ENCODE results near the gene NTRK3.
A peak's percentile ranks its signal among the peaks of the same experiment; 100 is the strongest.

The NTRK3 gene

DNA sequence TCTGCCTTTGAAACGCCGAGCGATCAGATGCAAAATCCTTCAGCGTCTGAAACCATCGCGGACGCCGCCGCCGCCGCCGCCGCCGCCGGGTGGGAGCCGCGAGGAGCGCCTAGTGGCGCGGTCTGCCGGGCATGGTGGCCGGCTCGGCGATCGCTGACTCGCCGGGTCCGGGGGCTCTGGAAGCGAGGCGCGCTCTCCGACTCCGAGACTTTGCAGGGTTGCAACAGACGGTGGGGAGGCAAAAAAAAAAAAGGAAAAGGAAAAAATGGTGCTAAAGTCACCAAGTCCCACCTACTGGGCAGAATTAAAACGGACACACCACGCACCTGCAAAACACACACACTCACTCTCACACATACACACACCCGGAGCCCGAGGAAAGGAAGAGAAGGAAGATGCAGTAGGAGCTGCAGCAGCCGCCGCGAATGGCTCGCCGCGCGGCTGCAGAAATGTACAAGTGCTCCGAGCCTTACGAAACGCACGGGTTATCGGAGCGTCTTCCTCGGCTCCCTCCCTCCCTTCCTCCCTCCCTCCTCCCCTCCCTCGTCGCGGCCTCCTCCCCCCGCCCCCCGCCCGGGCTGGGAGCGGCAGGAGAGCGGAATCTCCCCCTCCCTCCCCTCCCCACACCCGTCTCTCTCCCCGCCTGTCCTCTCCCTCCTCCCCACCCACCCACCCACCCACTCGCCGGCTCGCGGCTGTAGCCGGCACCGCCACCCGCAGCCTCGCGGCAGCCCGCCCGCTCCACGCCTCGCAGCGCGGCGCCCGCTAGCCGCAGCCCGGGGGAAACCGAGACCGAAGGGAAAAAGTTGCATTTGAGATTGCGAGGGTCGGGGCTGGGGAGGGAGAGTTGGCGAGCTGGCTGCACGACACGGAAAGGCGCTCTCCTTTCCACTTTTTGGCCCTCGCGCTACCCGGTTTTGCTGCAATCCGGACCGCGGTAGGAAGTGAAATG lies at the start of gene NTRK3:
Gene NTRK3 (minus strand): TSS at position 461 of the 952 bp plus-strand sequence. CDS start 586 bp downstream, outside the sequence.
- H3K4me3 ChIP-seq (ENCODE audit: low read depth, low read length): peak within 1 kb of the TSS; percentile 44
- in situ Hi-C loops (cut with HindIII; ENCODE audit: low sequenced_read_pairs): no loop called here
- no peak for DNase-seq (ENCODE audit: low read depth)
- TF ChIP-seq CTCF (IDR thresholded peaks at IDR 0.05; ENCODE audit: low read depth, low read length, missing control alignments): no peak

DNA sequence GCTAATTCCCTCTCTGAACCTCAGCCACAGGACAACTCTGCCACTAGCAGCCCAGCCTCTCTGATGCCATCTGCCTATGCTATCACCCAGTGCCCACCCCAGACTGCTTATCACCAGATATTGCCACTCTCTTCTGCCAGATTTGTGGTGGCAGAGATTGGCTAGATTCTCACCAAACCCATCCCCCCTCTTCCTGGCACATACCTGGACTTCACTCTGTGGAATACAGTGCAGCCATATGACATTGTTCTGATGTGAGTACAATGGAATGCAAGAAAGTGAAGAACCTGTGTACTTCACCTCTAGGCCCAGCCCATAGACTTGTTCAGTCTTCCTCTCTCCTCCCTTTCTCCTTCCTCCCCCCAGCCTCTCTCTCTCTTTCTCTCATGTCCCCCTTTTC lies 46.9 kb upstream of the NTRK3 start:
- in situ Hi-C loops (cut with HindIII; ENCODE audit: low sequenced_read_pairs): no loop called here
- TF ChIP-seq CTCF (IDR thresholded peaks at IDR 0.05; ENCODE audit: low read depth, low read length, missing control alignments): no peak

GRCh38 chr15:88302373-88302772 lies 45.8 kb upstream of the NTRK3 start:
- TF ChIP-seq CTCF (IDR thresholded peaks at IDR 0.05; ENCODE audit: low read depth, low read length, missing control alignments): no peak
- DNase-seq (ENCODE audit: low read depth): no peak
- in situ Hi-C loops (cut with HindIII; ENCODE audit: low sequenced_read_pairs): no loop called here

More for the DNA sequence above, 46.9 kb upstream of the NTRK3 start:
- DNase-seq (ENCODE audit: low read depth): no peak
- H3K4me3 ChIP-seq (ENCODE audit: low read depth, low read length): no peak overlapping the region

DNA sequence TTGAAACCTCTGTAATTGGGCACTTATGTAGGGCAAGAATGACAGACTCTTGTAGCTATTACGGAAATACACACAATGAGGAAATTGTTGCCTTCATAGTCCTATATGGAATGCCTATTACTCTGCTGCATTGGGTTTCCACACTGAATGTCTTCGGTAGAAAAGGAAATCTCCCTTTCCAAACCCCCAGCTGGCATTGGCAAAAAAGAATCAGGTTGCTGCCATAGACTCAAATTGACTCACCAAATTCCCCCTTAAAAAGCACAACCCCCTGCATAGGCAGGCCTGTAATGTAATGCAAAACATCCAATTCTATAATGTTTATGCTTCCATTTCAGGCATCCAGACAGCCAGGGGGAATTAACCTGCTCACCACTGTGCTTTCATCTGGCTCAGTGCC lies 44.8 kb upstream of the NTRK3 start:
- no peak for DNase-seq (ENCODE audit: low read depth)
- in situ Hi-C loops (cut with HindIII; ENCODE audit: low sequenced_read_pairs): no loop called here
- H3K4me3 ChIP-seq (ENCODE audit: low read depth, low read length): no peak overlapping the region
- TF ChIP-seq CTCF (IDR thresholded peaks at IDR 0.05; ENCODE audit: low read depth, low read length, missing control alignments): no peak

More at GRCh38 chr15:88302373-88302772, 45.8 kb upstream of the NTRK3 start:
- no peak overlapping the region for H3K4me3 ChIP-seq (ENCODE audit: low read depth, low read length)

- H3K4me3 ChIP-seq (ENCODE audit: low read depth, low read length): no peak overlapping the region
- no peak for TF ChIP-seq CTCF (IDR thresholded peaks at IDR 0.05; ENCODE audit: low read depth, low read length, missing control alignments)
- in situ Hi-C loops (cut with HindIII; ENCODE audit: low sequenced_read_pairs): no loop called here
- no peak for DNase-seq (ENCODE audit: low read depth)
Measured at GRCh38 chr15:88300861-88301260, 44.3 kb upstream of the NTRK3 start.

- no peak overlapping the region for H3K4me3 ChIP-seq (ENCODE audit: low read depth, low read length)
- TF ChIP-seq CTCF (IDR thresholded peaks at IDR 0.05; ENCODE audit: low read depth, low read length, missing control alignments): no peak
- no peak for DNase-seq (ENCODE audit: low read depth)
- in situ Hi-C loops (cut with HindIII; ENCODE audit: low sequenced_read_pairs): no loop called here
Measured at GRCh38 chr15:88300089-88300488, 43.5 kb upstream of the NTRK3 start.
